ENCODE data around the gene AIMP1.

The AIMP1 gene

DNA sequence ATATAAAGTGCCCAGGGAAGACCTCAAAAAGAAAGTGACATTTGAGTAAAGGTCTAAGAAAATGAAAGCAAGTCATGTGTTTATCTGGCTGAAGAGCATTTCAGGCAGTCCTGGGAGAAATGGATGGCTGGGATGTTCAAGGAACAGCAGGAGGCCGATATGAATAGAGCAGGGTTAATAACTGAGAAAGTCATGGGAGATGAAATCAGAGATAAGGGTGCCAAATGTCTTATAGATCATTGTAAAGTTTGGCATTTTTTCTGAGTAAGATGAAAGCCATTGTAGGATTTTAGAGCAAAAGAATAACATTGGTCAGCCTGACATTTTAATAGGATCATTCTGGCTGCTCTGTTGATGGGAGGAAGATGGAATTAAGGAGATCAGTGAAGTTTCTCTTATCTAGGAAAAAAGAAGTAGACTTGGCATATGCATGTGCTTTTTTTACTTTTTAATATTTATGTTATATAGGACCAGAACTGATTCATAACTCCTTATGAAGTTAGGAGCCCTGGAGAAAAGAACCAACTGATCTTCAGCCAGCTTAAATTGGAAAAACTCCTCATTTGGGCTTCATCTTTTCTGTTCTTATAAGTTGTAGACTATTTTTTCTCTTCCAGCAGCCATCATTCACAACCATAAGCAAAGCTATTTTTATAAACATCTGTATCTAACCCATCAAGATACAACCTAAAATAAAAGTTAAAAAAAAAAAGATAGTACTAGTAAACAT lies 18.6 kb downstream of the AIMP1 start:
- Mint-ChIP-seq H3K4me1 (no peaks in the 10 kb centered on the region), H3K27me3 (ENCODE audit: low read depth) (no peaks in the 10 kb centered on the region), H3K4me3 (no peak overlapping the region), H3K9me3 (peaks cover 17% of the 10 kb centered on the region), H3K36me3 (ENCODE audit: low read depth) (peaks cover 80% of the 10 kb centered on the region), H3K27ac (peak overlapping the region; percentile 31 to 76 (median 61))
- TF ChIP-seq, protein P1, sequence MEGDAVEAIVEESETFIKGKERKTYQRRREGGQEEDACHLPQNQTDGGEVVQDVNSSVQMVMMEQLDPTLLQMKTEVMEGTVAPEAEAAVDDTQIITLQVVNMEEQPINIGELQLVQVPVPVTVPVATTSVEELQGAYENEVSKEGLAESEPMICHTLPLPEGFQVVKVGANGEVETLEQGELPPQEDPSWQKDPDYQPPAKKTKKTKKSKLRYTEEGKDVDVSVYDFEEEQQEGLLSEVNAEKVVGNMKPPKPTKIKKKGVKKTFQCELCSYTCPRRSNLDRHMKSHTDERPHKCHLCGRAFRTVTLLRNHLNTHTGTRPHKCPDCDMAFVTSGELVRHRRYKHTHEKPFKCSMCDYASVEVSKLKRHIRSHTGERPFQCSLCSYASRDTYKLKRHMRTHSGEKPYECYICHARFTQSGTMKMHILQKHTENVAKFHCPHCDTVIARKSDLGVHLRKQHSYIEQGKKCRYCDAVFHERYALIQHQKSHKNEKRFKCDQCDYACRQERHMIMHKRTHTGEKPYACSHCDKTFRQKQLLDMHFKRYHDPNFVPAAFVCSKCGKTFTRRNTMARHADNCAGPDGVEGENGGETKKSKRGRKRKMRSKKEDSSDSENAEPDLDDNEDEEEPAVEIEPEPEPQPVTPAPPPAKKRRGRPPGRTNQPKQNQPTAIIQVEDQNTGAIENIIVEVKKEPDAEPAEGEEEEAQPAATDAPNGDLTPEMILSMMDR (IDR thresholded peaks at IDR 0.05; ENCODE audit: unreplicated experiment in 3 of 3), result no peak

DNA sequence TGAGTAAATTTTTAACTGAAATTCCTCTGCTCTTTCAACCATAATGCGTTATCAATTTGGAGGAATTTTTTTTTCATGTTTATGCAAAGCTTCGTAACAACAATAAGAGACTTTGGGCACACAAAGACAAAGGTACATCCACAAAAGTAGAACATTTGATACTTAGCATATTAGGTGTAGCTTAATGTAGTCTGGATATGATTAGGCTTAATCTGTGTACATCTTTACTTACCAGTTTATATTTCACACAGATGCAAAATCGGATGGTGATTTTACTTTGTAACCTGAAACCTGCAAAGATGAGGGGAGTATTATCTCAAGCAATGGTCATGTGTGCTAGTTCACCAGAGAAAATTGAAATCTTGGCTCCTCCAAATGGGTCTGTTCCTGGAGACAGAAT lies 20.3 kb downstream of the AIMP1 start:
- Mint-ChIP-seq H3K4me3 (no peak overlapping the region), H3K9me3 (peaks cover 29% of the 10 kb centered on the region), H3K4me1 (no peaks in the 10 kb centered on the region), H3K27ac (peak overlapping the region in 1 of 3 experiments; percentile 52), H3K27me3 (ENCODE audit: low read depth) (no peaks in the 10 kb centered on the region), H3K36me3 (ENCODE audit: low read depth) (peaks cover 86% of the 10 kb centered on the region)
- TF ChIP-seq, protein P1 (IDR thresholded peaks at IDR 0.05; ENCODE audit: unreplicated experiment in 3 of 3), result no peak

DNA sequence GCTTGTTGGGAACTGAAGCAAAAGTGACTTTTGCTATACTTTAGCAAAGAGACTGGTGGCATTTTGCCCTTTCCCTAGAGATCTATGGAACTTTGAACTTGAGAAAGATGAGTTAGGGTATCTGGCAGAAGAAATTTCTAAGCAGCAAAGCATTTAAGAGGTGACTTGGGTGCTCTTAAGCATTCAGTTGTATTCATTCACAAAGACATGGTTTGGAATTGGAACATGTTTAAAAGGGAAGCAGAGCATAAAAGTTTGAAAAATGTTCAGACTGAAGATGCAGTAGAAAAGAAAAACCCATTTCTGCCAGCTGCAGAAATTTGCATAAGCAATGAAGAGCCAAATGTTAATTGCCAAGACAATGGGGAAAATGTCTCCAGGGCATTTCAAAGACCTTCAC lies 21.6 kb downstream of the AIMP1 start:
- no peaks in the 10 kb centered on the region for H3K4me1 Mint-ChIP-seq
- no peaks in the 10 kb centered on the region for H3K27me3 Mint-ChIP-seq (ENCODE audit: low read depth)
- H3K4me3 Mint-ChIP-seq, result no peak overlapping the region
- H3K27ac Mint-ChIP-seq, result no peak overlapping the region
- H3K36me3 Mint-ChIP-seq (ENCODE audit: low read depth), result peaks cover 87% of the 10 kb centered on the region
- peaks cover 33% of the 10 kb centered on the region for H3K9me3 Mint-ChIP-seq
- TF ChIP-seq, protein P1 (IDR thresholded peaks at IDR 0.05; ENCODE audit: unreplicated experiment in 3 of 3), result no peak

GRCh38 chr4:106338671-106339070 lies 22.3 kb downstream of the AIMP1 start:
- Mint-ChIP-seq H3K27me3 (ENCODE audit: low read depth) (no peaks in the 10 kb centered on the region), H3K4me1 (no peaks in the 10 kb centered on the region), H3K4me3 (no peak overlapping the region), H3K36me3 (ENCODE audit: low read depth) (peaks cover 87% of the 10 kb centered on the region), H3K27ac (no peak overlapping the region), H3K9me3 (peaks cover 33% of the 10 kb centered on the region)
- TF ChIP-seq, protein P1 (IDR thresholded peaks at IDR 0.05; ENCODE audit: unreplicated experiment in 3 of 3), result no peak

GRCh38 chr4:106339431-106339830 lies 23.1 kb downstream of the AIMP1 start:
- H3K27me3 Mint-ChIP-seq (ENCODE audit: low read depth), result no peaks in the 10 kb centered on the region
- H3K9me3 Mint-ChIP-seq, result peaks cover 33% of the 10 kb centered on the region
- peaks cover 89% of the 10 kb centered on the region for H3K36me3 Mint-ChIP-seq (ENCODE audit: low read depth)
- no peak overlapping the region for H3K4me3 Mint-ChIP-seq
- peak overlapping the region in 1 of 3 experiments; percentile 17 for H3K27ac Mint-ChIP-seq
- TF ChIP-seq, protein P1 (IDR thresholded peaks at IDR 0.05; ENCODE audit: unreplicated experiment in 3 of 3), result no peak
- peaks cover 5% of the 10 kb centered on the region for H3K4me1 Mint-ChIP-seq

DNA sequence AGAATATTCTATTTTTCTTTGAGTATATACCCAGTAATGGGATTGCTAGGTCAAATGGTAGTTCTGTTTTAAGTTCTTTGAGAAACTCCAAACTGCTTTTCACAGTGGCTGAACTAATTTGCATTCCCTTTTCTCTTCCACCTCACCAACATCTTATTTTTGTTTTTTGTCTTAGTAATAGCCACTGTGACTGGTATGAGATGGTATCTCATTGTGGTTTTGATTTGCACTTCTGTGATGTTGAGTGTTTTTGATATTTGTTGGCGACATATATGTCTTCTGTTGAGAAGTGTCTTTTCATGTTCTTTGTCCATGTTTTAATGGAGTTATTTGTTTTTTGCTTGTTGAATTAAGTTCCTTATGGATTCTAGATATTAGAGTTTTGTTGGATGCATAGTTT lies 24.4 kb downstream of the AIMP1 start:
- TF ChIP-seq, protein P1 (IDR thresholded peaks at IDR 0.05; ENCODE audit: unreplicated experiment in 3 of 3), result no peak
- Mint-ChIP-seq H3K9me3 (peaks cover 33% of the 10 kb centered on the region), H3K27ac (no peak overlapping the region), H3K4me3 (no peak overlapping the region), H3K36me3 (ENCODE audit: low read depth) (peaks cover 82% of the 10 kb centered on the region), H3K27me3 (ENCODE audit: low read depth) (no peaks in the 10 kb centered on the region), H3K4me1 (peaks cover 9% of the 10 kb centered on the region)

Data from nephron (organoid).